ENCODE measurements around the gene ATP5F1A. TPM values are rescaled to one million over a fixed set of nuclear protein-coding genes. Genes with fewer than 3 reads are reported as not detected.

Gene ATP5F1A
- 619 and 862 TPM in 2 replicates for total RNA-seq

DNA sequence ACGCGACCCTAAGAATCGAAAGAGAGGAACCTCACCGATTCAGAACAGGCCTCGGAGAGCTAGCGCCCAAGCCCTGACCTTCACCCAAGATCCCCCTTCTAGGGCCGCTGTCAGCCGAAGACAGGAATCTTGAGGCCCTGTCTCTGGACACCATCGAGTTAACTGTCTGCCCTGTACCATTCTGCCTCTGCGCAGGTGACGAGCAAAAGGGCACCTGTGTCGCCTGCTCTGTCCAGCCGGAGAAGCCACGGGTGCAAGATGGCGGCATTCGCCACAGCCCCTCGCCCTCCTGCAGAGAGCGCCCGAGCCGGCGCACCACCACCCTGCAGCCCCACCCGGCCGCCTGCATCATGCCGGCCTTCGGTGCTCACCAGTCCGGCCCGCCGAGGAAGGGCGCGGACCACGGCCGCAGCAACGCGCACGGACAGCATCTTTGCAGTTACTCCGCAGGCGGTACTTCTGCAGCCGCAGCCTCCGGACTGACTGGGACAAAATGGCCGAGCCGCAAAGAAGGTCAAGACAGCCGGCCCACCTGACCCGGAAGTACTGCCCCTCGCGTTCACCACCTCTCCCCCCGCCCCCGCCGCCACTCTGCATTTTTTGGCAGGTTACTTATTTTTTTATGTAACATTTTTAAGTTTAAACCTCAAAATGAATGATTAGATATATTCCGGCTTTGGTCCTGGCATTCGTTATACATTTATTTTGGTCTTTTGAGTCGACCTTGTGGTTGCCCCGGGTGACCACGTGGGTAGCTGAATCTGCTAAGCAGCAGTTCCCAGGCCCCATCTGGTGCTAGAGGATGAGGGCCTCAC, at the start of gene ATP5F1A:
Gene ATP5F1A (minus strand): TSS at position 496 of the 815 bp plus-strand sequence. CDS start 65 bp downstream, at position 431.

GRCh38 chr18:46104128-46104911, 6.2 kb upstream of the ATP5F1A start, which contains the start of gene HAUS1:
Gene HAUS1, plus strand, starts transcription at chr18:46104385. Its CDS starts 27 bp downstream, at chr18:46104412.

DNA sequence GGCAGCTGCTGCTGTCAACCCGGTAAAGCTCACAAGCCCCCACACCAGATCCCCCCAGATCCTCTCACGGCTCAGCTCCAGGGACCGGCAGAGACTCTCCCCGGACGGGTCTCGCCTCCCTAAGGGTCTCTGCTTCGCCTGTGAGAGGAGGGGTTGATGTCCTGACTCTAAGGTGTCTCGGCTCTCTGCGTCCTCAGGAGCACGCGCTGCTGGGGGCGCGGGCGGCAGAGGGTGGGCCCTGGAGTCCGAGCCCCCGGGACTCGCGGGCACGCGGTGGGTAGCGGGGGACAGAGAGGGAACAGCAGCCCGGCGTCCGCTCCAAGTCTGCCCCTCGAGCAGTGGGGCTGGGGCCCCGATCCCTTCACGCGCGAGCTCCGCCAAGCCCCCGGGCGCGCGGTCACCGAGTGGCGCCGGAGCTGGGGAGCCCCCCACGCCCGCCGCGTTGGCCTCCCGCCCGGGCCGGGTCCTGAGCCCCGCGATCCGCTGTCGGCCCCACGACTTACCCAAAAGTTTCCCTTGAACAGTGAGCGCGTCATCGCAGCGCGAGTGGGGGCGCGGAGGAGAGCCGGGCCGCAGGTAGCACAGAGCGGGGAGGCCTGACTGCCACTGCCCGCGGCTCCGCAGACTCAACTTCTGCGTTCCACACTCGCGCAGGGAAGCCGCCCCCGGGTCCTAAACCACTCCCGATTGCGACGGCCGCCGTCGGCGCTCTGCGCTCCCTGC, 26.3 kb downstream of the ATP5F1A start, which contains the start of gene PSTPIP2:
Gene PSTPIP2 (minus strand): TSS at position 608 of the 723 bp plus-strand sequence. CDS start 72 bp downstream, at position 536.

Other genes starting within 250 kb of the ATP5F1A start
- gene EPG5, start 131.0 kb downstream of the ATP5F1A start, total RNA-seq = 13.3 and 22.0 TPM in 2 replicates
- 4.8 TPM in 2 replicates for gene PSTPIP2, start 26.0 kb downstream of the ATP5F1A start, total RNA-seq
- gene HAUS1, start 6.1 kb upstream of the ATP5F1A start, total RNA-seq = 36.8 and 39.7 TPM in 2 replicates

All from endothelial cell of coronary artery (primary cell).